GM19025 (cell line): ENCODE data around the gene RHOT1.

ENCODE experiments used
- ATAC-seq: cut with Tn5 transposase; IDR thresholded peaks from one replicate; pipeline ENCODE4 v1.9.1; 2021; ENCODE audit warnings: mild to moderate bottlenecking, low read depth, moderate library complexity; ENCODE audit not compliant: unreplicated experiment

The RHOT1 gene

GRCh38 chr17:32266051-32266388 lies 123.7 kb downstream of the RHOT1 start:
- no peak for ATAC-seq

- no peak for ATAC-seq
These were observed 124.3 kb downstream of the RHOT1 start for GRCh38 chr17:32266389-32267301.

- ATAC-seq: no peak
These were observed 125.4 kb downstream of the RHOT1 start for GRCh38 chr17:32267690-32268205.

GRCh38 chr17:32268734-32269288 lies 126.5 kb downstream of the RHOT1 start:
- no peak for ATAC-seq

- ATAC-seq: no peak
These were observed 127.1 kb downstream of the RHOT1 start for GRCh38 chr17:32269377-32269776.

- no peak for ATAC-seq
These were observed 129.5 kb downstream of the RHOT1 start for GRCh38 chr17:32271844-32272243.

GRCh38 chr17:32274101-32274500 lies 131.8 kb downstream of the RHOT1 start:
- no peak for ATAC-seq

- no peak for ATAC-seq
These were observed 132.3 kb downstream of the RHOT1 start for GRCh38 chr17:32274643-32275042.
